Trophoblast cell (in vitro differentiated cells and primary cell): ENCODE data around the gene CPB2.

Source experiments
- DNase-seq, 2 donors: peaks; one replicate each; pipeline ENCODE4 v3.0.0-alpha.2; 2016
- H2AFZ ChIP-seq: 2 replicates; pipeline ENCODE4 v1.6.1; 2013; ENCODE audit warnings: low read length, moderate library complexity, mild to moderate bottlenecking; ENCODE audit not compliant: insufficient read depth, poor library complexity
- H2AK5ac ChIP-seq: 2 replicates; pipeline ENCODE4 v1.6.1; 2013; ENCODE audit warnings: mild to moderate bottlenecking, low read length
- H2BK120ac ChIP-seq: 2 replicates; pipeline ENCODE4 v1.6.1; 2013; ENCODE audit warnings: low read length, mild to moderate bottlenecking, moderate library complexity; ENCODE audit not compliant: insufficient read depth, poor library complexity
- H2BK12ac ChIP-seq: 2 replicates; pipeline ENCODE4 v1.6.1; 2013; ENCODE audit warnings: mild to moderate bottlenecking, low read length, moderate library complexity
- H2BK5ac ChIP-seq: 2 replicates; pipeline ENCODE4 v1.6.1; 2013; ENCODE audit warnings: low read length, low read depth, moderate library complexity, mild to moderate bottlenecking; ENCODE audit not compliant: poor library complexity
- H3K14ac ChIP-seq: 2 replicates; pipeline ENCODE4 v1.6.1; 2013; ENCODE audit warnings: mild to moderate bottlenecking, low read length
- H3K18ac ChIP-seq: 2 replicates; pipeline ENCODE4 v1.6.1; 2013; ENCODE audit warnings: mild to moderate bottlenecking, low read length
- H3K23ac ChIP-seq: 2 replicates; pipeline ENCODE4 v1.6.1; 2013; ENCODE audit warnings: low read length
- H3K27ac ChIP-seq: 2 replicates; pipeline ENCODE4 v1.5.1; 2013; ENCODE audit warnings: low read depth, mild to moderate bottlenecking, inconsistent platforms, low read length, moderate library complexity
- H3K27me3 ChIP-seq: 2 replicates; pipeline ENCODE4 v1.6.1; 2013; ENCODE audit warnings: inconsistent platforms, mild to moderate bottlenecking, low read length, moderate library complexity; ENCODE audit not compliant: insufficient read depth
- H3K36me3 ChIP-seq, 2 experiments: 1 replicate in 1 of 2; 2 replicates in 1 of 2; pipeline ENCODE4 v1.6.1; 2013; ENCODE audit warnings: low read length in 2 of 2, mild to moderate bottlenecking in 2 of 2, moderate library complexity in 1 of 2; ENCODE audit not compliant: insufficient read depth in 2 of 2, control insufficient read depth in 1 of 2
- H3K4ac ChIP-seq: 2 replicates; pipeline ENCODE4 v1.6.1; 2013; ENCODE audit warnings: low read depth, mild to moderate bottlenecking, low read length, moderate library complexity
- H3K4me1 ChIP-seq, 2 experiments: 1 replicate in 1 of 2; 2 replicates in 1 of 2; pipeline ENCODE4 v1.6.1; 2013; ENCODE audit warnings: low read length in 2 of 2, mild to moderate bottlenecking in 2 of 2, moderate library complexity in 1 of 2; ENCODE audit not compliant: insufficient read depth in 2 of 2, control insufficient read depth in 1 of 2
- H3K4me2 ChIP-seq: 2 replicates; pipeline ENCODE4 v1.6.1; 2013; ENCODE audit warnings: inconsistent platforms, mild to moderate bottlenecking, low read length, moderate library complexity
- H3K4me3 ChIP-seq: 2 replicates; pipeline ENCODE4 v1.5.1; 2013; ENCODE audit warnings: mild to moderate bottlenecking, low read depth, low read length, inconsistent platforms
- H3K79me1 ChIP-seq: one replicate; pipeline ENCODE4 v1.6.1; 2013; ENCODE audit warnings: low read length
- H3K79me2 ChIP-seq: 2 replicates; pipeline ENCODE4 v1.6.1; 2013; ENCODE audit warnings: low read length, mild to moderate bottlenecking; ENCODE audit not compliant: control insufficient read depth, insufficient read depth, poor library complexity
- H3K9ac ChIP-seq: 2 replicates; pipeline ENCODE4 v1.6.1; 2013; ENCODE audit warnings: mild to moderate bottlenecking, low read length
- H3K9me3 ChIP-seq: 2 replicates; pipeline ENCODE4 v1.6.1; 2013; ENCODE audit warnings: low read depth, mild to moderate bottlenecking, control low read depth, inconsistent platforms, low read length; ENCODE audit not compliant: insufficient read depth
- H4K12ac ChIP-seq: 2 replicates; pipeline ENCODE4 v1.6.1; 2013; ENCODE audit warnings: low read depth, mild to moderate bottlenecking, low read length, moderate library complexity
- H4K8ac ChIP-seq: 2 replicates; pipeline ENCODE4 v1.6.1; 2013; ENCODE audit warnings: low read depth, mild to moderate bottlenecking, low read length, moderate library complexity
- H4K91ac ChIP-seq: one replicate; pipeline ENCODE4 v1.6.1; 2013; ENCODE audit warnings: low read depth, mild to moderate bottlenecking, low read length, moderate library complexity
- WGBS: extraction: QIAGEN DNeasy Blood & Tissue Kit; methylation state at CpG from one replicate; pipeline ENCODE4 v1.1.7; 2013; ENCODE audit warnings: missing lambda C conversion rate; ENCODE audit not compliant: insufficient read length, insufficient coverage; ENCODE audit errors: extremely low coverage; 5-methylcytosine and 5-hydroxymethylcytosine counted together

CPB2 gene

DNA sequence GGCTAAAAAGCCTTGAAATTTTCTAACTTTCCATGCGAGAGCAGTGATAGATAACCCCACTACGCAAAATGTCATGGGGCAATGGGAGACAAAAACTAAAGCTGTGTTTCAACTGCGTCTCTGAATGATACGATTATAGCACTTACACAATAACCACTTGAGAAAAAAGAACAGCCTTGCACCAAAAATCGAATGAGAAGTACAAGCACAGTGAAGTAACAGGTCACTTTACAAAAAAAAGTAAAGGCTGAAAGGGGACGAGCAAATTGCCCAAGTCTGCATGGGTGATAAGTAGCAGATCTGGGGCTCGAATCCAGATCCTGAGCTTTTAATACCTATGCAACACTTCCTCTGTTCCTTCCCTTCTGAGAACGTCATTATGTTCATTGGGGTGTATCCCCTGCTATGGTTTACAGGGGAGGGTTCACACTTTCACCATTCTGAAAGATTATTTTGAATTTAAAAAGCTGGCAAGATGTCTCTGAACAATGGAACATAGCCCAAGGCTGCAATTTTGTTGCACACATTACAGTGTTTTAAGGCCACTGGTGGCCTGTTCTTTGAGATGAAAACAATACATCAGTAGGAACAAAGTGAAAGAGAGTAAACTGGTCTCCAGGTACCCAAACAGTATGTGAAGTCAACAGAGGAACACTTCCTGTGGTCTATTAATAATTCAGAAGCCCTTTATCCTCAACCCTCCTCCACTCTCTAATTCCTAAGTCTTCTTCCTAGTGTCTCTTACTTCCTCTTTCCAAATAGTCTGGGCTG is 3.2 kb downstream of the CPB2 start:
- Histone ChIP-seq H3K4me1 (peaks cover 0 to 6% of the 10 kb centered on the region in 2 experiments), H3K36me3 (no peaks in the 10 kb centered on the region), H3K27me3 (no peaks in the 10 kb centered on the region), H2AFZ (no peak overlapping the region), H4K8ac (no peak overlapping the region), H3K4ac (no peak overlapping the region), H2BK120ac (no peak overlapping the region), H3K79me2 (no peaks in the 10 kb centered on the region), H3K18ac (no peak overlapping the region), H4K12ac (no peak overlapping the region), H2BK5ac (no peak overlapping the region), H3K14ac (no peak overlapping the region), H3K27ac (no peak overlapping the region), H3K9ac (no peak overlapping the region), H4K91ac (no peak overlapping the region), H3K9me3 (no peaks in the 10 kb centered on the region), H2AK5ac (no peak overlapping the region), H3K4me3 (no peak overlapping the region), H3K23ac (no peak overlapping the region), H3K4me2 (no peak overlapping the region), H3K79me1 (no peaks in the 10 kb centered on the region), H2BK12ac (no peak overlapping the region)
- no peak for DNase-seq
- no CpG with 5 or more reads among the region's 8 CpGs for WGBS

DNA sequence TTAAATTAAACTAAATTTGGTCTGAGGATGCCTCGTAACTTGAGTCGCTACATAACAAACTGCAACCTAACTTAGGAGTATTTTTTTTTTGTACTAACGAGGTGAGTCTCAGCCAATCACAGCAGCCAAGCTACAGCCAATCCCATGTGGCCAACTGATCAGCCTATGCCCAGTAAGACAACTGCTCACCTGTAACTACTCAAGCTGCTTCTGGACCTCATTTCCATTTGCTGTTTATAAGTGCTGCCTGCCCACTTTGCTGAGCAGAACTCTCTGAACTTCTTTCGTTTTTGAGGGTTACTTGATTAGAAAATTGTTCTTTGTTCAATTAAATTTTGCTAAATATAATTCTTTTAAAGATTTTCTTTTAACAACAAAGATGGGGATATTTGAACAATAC is 3.8 kb downstream of the CPB2 start:
- Histone ChIP-seq H4K8ac (no peak overlapping the region), H3K27ac (no peak overlapping the region), H4K12ac (no peak overlapping the region), H3K14ac (no peak overlapping the region), H3K9ac (no peak overlapping the region), H3K4me3 (no peak overlapping the region), H3K4ac (no peak overlapping the region), H2BK120ac (no peak overlapping the region), H3K4me1 (peaks cover 0 to 6% of the 10 kb centered on the region in 2 experiments), H3K27me3 (no peaks in the 10 kb centered on the region), H3K9me3 (no peaks in the 10 kb centered on the region), H2BK5ac (no peak overlapping the region), H3K4me2 (no peak overlapping the region), H3K79me1 (no peaks in the 10 kb centered on the region), H3K23ac (no peak overlapping the region), H4K91ac (no peak overlapping the region), H2BK12ac (no peak overlapping the region), H3K79me2 (no peaks in the 10 kb centered on the region), H3K18ac (no peak overlapping the region), H2AK5ac (no peak overlapping the region), H2AFZ (no peak overlapping the region), H3K36me3 (no peaks in the 10 kb centered on the region)
- no CpG with 5 or more reads among the region's 4 CpGs for WGBS
- no peak for DNase-seq

DNA sequence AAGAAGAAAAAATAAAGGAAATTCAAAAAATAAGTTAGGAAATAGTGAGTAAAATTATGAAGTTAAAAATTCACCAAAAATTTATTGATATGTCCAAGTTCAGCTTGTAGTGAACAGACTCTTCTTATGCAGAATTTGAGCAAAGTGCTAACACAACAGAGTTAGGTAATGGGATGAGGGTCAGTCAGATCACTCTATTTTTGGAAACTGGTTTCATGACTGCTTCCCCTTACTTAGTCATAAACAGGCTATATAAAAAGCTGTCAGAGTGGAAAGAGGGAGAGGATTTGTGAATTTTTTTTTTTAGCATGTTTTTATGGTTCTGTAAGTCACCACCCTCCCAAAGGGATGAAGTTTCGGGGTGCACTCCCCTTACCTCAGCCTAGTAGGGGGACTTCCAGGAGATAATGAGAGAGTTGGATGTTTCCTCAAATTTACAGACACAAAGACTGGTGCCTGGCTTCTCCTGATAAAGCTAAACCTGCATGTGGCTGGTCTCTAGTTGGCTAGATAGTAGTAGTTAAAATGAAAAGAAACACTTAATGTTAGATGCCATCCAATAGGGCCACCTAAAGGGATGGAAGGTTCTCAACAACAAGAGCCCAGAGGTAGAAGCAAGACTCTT is 4.5 kb downstream of the CPB2 start:
- H2BK5ac ChIP-seq = no peak overlapping the region
- no peak overlapping the region for H3K4me3 ChIP-seq
- no peaks in the 10 kb centered on the region for H3K9me3 ChIP-seq
- no peaks in the 10 kb centered on the region for H3K36me3 ChIP-seq
- no peaks in the 10 kb centered on the region for H3K79me2 ChIP-seq
- H3K14ac ChIP-seq = no peak overlapping the region
- no peak overlapping the region for H3K23ac ChIP-seq
- H2AK5ac ChIP-seq = no peak overlapping the region
- H4K8ac ChIP-seq = no peak overlapping the region
- no peaks in the 10 kb centered on the region for H3K79me1 ChIP-seq
- H3K18ac ChIP-seq = no peak overlapping the region
- no peak overlapping the region for H2BK120ac ChIP-seq
- no peak overlapping the region for H3K27ac ChIP-seq
- peaks cover 0 to 6% of the 10 kb centered on the region in 2 experiments for H3K4me1 ChIP-seq
- no peak overlapping the region for H2AFZ ChIP-seq
- no peak overlapping the region for H4K12ac ChIP-seq
- H3K27me3 ChIP-seq = no peaks in the 10 kb centered on the region
- no peak overlapping the region for H3K4ac ChIP-seq
- H2BK12ac ChIP-seq = no peak overlapping the region
- no peak overlapping the region for H4K91ac ChIP-seq
- H3K9ac ChIP-seq = no peak overlapping the region
- H3K4me2 ChIP-seq = no peak overlapping the region
- peak in 1 of 2 donors; percentile 22 for DNase-seq
- WGBS = no CpG with 5 or more reads among the region's 1 CpG

DNA sequence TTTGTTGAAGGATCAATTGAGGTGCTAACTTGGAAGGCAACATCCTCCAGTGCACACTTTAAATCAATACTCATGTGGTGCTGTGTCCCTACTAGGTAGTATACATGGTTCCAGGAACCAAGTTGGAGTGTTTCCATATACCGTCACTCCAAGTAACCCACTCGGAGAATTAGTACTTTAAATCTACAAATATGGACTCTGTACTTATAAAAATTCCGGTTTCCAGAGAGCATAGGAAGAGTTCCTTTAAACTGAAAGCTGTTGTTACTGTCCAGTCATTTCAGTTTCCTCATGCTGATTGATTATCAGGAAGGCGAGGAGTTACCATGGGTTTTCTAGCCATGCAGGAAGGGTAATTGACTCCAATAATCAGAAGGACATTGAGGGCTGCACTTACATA is 7.2 kb downstream of the CPB2 start:
- H3K27me3 ChIP-seq = no peaks in the 10 kb centered on the region
- no CpG with 5 or more reads among the region's 4 CpGs for WGBS
- no peak overlapping the region for H3K4ac ChIP-seq
- no peak overlapping the region for H3K23ac ChIP-seq
- no peak overlapping the region for H2BK120ac ChIP-seq
- no peak overlapping the region for H4K91ac ChIP-seq
- H3K4me1 ChIP-seq = peaks cover 0 to 6% of the 10 kb centered on the region in 2 experiments
- no peak overlapping the region for H3K27ac ChIP-seq
- H4K12ac ChIP-seq = no peak overlapping the region
- no peak overlapping the region for H4K8ac ChIP-seq
- DNase-seq = no peak
- no peaks in the 10 kb centered on the region for H3K36me3 ChIP-seq
- H2BK12ac ChIP-seq = no peak overlapping the region
- H3K18ac ChIP-seq = no peak overlapping the region
- H3K9me3 ChIP-seq = no peaks in the 10 kb centered on the region
- H3K9ac ChIP-seq = no peak overlapping the region
- no peaks in the 10 kb centered on the region for H3K79me2 ChIP-seq
- H3K4me2 ChIP-seq = no peak overlapping the region
- H3K79me1 ChIP-seq = no peaks in the 10 kb centered on the region
- H2AK5ac ChIP-seq = no peak overlapping the region
- no peak overlapping the region for H3K4me3 ChIP-seq
- no peak overlapping the region for H2BK5ac ChIP-seq
- H3K14ac ChIP-seq = no peak overlapping the region
- H2AFZ ChIP-seq = no peak overlapping the region
